ENCODE data around the gene C1S.
A peak's percentile ranks its signal among the peaks of the same experiment; 100 is the strongest.
"Not testable (repeated sequence)": the region's sequence is repeated elsewhere in the genome, so short reads cannot be mapped to it uniquely, and the experiment has no call there.

Gene C1S

GRCh38 chr12:7060353-7060954 is at the start of gene C1S:
Gene C1S (plus strand): TSS chr12:7060718. CDS start chr12:7061913, 1,195 bp downstream.
- DNase-seq, result no peak

GRCh38 chr12:7011398-7011797 is 49.1 kb upstream of the C1S start:
- DNase-seq, result not testable (repeated sequence)

- no peak for DNase-seq
Measured at GRCh38 chr12:7012024-7012607, 48.4 kb upstream of the C1S start.

- no peak for DNase-seq
Measured at GRCh38 chr12:7013101-7013500, 47.4 kb upstream of the C1S start.

DNA sequence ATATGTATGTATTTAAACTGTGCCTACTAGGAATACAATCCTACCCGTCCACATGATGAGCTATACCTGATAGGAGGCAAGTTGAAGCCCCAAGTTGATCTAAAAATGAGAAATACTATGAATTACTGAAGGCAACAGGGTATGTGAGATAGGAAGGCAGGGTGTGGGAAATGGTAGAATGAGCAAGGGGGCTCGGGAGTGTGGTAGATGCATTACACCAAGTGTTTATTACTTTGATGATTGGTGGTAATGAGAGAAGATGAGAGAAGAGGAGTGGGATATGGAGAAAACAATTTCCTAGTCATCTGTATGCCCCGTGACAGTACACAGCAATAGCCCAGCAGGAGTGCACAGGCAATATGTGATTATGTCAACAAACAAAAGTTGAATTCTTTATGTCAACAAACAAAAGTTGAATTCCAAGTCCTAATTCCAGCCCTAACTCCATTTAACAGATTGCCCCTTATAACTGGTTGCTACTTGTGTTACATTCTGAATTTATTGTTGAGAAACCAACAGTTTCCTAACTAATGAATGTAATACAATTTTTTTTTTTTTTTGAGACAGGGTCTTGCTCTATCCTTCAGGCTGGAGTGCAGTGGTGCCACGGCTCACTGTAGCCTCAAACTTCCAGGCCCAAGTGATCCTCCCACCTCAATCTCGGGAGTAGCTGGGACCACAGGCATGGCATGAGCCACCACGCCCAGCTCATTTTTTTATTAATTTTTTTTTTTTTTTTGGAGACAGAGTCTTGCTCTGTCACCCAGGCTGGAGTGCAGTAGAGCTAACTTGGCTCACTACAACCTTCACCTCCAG is 44.8 kb upstream of the C1S start:
- no peak for DNase-seq

DNA sequence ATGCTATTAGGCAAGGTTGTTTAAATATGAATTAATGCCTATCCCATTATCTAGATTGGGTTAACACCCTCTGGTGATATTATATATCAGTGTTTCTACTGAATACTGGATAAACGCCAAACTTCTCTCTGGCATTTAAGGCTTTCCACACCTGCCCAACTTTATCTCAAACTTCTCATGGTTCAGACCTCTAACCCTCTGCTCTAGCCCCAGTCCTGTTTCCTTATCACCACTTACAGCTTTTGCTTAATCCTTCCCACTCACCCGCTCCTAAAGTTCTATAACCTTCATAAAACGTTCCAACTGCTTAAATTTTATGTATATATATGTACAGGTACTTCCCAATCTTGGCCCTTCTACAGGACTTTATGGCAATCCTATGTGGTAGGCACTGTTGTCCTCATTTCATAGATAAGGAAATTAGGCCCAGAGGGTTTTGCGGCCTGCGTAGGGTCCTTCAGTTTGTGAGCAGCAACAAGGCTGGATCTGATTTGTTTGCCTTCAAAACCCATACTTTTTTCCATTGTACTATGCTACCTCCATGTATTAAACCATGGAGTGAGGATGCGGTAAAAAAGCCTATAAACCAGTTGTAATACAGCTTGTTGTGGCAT is 43.5 kb upstream of the C1S start:
- DNase-seq, result no peak

DNA sequence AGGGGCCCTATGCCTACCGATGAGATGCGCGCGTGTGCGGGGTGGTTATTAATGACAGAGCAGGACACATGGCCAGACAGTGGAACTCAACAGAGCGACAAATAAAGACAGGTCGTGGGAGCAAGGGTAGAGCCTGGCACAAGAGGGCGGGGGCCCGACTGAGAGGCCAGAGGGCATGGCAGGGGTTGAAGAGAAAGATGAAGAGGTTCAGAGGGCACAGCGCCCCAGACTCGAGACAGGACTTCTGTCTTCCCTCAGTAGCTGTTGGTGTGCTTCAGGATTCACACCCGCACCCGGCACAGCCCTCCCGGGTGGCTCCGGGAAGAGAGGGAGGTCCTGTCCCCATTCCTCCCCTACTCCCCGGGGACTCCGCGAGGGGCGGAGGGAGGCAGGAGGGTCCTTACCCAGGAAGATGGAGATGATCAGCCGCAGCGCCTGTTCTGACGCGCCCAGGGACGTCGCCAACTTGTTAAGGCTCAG is 42.6 kb upstream of the C1S start:
- DNase-seq, result peak; percentile 72

DNA sequence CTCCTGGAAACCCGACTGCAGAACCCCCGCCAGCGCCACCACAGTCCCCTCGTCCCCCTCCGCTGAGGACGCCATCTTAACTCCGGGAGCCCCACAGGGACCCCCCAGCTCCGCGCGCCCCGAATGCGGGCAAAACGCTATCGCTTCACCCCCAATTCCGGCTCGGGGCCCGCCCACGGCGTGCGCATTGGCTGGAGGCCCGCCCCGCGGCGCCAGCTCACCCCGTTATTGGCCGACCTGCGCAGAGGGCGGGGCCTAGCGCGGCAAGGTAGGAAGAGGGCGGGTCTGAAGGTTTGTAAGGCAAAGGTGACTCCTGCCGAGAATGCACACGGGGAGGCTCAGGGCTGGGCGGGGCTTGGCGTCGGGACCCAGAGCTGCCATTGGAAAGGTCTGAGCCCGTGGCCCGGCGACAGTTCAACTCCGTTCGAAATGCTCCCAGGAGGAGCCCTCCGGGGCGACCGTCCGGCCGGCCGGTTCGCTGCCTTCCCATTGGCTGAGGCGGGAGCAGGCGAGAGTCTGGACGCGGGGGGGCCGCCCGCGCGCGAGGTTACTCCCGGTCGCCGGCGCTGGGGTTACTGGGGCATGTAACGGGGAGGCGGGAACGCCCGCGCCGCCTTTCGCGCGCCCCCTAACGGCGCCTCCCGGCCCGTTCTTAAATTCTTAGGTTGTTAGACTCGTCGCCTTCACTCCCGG is 42.0 kb upstream of the C1S start, which contains the start of gene LPCAT3:
TSS of gene LPCAT3 (minus strand) at position 127 of the 693 bp plus-strand sequence. CDS start at position 75, 52 bp downstream.
- peak; percentile 94 for DNase-seq

DNA sequence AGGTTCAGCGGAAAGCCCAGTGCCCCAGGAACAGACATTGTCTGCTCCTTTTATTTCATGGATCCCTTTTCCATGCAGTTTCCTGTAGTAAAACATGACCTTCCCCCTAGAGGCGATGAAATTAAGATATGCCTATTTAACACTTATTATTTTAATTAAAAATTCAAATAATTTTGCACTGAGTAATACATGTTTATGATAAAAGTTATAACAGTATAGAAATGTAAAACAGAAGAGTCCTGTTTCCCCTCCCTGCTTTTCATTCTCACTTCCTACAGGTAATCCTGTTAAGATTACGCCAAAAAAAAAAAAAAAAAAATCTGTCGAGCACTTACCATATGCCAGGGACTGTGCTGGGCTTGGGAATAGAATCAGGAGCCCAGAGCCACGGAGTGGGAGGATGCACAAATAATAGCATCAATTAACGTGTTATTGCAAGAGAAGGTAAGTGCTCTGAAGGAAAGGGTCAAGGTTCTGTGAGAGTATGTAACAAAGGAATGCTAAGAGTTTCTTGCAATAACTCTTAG is 41.4 kb upstream of the C1S start:
- DNase-seq, result no peak

DNA sequence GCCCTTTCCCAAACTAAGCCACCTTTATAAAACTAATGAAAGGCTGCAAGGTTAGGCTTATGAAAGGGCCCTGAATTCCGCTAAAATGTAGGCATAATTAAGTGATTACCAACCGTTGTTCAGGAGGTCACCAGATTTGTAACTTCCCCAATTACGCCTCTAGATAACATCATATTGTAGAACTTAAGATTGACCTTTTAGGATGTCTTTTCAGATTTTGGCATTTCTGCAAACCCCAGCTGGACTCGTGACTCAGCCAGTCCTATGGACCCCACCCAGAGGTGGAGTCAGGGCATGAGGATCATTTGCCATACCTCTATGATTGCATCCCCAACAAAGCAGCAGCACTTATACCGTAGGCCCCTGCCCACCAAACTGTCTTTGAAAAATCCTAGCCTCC is 38.6 kb upstream of the C1S start:
- no peak for DNase-seq

DNA sequence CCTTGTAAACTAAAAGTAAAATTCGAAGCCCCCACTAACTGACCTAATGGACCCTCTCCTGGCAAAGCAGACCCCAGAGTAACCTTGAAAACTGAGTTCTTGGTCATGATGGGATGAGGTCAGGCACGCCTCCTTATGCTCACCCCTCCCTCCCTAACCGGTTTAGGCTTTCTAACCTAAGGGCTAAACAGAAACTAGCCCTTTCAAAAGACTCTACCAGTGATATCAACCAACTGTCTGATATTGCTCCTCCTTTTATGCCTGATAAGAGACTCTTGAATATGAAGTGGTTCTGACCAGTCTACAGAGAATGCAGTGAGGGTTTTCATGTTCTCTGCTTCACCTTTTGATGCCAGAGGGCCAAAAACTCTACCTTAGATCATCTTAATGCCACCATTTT is 37.4 kb upstream of the C1S start:
- no peak for DNase-seq

DNA sequence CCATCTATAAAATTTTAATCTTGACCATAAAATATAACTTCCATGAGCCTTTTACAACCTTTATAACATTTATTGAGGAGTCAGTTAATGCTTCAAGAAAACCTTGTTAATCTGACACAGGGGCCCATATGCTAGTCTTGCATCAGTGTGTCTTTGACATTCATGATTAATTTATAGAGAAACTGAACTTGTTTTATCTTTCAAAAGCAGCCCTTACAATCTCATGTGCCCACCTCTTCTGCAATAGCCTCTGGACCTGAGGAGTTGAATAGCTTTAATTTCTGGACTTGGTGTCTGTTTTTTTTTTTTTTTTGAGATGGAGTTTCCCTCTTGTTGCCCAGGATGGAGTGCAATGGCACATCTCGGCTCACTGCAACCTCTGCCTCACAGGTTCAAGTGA is 33.7 kb upstream of the C1S start:
- no peak for DNase-seq

- DNase-seq, result no peak
Measured at GRCh38 chr12:7031306-7031705, 29.2 kb upstream of the C1S start.

DNA sequence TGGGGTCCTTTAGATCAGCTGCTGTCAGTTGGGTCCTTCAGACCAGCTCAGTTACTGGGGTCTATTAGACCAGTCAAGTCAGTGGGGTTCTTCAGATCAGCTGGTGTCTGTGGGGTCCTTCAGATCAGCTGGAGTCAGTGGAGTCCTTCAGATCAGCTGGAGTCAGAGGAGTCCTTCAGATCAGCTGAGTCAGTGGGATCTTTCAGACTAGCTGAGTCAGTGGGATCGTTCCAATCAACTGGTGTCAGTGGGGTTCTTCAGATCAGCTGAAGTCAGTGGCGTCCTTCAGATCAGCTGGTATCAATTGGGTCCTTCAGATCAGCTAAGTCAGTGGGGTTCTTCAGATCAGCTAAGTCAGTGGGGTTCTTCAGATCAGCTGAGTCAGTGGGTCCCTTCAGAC is 27.5 kb upstream of the C1S start:
- DNase-seq, result no peak

DNA sequence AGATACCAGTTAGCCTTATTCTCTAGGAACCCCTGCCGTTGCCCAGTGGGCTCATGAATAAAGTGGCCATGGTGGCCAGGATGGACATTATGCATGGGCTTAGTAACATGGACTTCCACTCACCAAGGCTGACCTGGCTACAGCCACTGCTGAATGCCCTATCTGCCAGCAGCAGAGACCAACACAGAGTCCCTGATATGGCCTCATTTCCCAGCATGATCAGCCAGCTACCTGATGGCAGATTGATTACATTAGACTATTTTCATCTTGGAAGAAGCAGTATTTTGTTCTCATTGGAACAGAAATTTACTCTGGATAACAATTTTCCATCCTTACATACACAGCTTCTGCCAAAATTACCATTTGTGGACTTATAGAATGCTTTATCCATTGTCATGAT is 26.1 kb upstream of the C1S start:
- DNase-seq, result no peak

DNA sequence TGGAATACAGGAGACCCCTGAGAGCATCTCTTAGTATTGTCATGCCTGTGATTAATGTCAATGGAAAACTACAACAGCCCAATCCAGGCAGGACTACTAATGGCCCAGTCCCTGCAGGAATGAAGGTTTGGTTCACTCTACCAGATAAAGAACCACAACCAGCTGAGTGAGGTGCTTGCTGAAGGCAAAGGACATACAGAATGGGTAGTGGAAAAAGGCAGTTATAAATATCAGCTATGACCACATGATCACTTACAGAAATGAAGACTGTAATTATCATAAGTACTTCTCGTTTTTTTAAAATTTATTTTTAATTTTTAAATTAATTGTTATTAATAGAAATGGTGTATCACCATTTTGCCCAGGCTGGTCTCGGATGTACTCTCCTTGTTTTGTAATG is 25.1 kb upstream of the C1S start:
- no peak for DNase-seq

- not testable (repeated sequence) for DNase-seq
Measured at GRCh38 chr12:7037411-7037810, 23.1 kb upstream of the C1S start.

- DNase-seq, result no peak
Measured at GRCh38 chr12:7038591-7038990, 21.9 kb upstream of the C1S start.

GRCh38 chr12:7039403-7039802 is 21.1 kb upstream of the C1S start:
- no peak for DNase-seq

DNA sequence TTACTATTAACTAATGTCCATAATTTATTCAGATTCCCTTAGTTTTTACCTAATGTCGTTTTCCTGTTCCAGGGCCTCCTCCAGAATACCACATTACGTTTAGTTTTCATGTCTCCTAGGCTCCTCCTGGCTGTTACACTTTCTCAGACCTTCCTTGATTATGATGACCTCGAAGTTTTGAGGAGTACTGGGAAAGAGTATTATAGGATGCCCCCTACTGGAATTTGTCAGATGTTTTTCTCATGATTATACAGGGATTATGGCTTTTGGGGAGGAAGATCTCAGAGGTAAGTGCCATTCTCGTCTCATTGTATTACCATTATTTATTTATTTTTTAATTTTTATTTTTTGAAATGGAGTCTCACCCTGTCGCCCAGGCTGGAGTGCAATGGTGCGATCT is 17.7 kb upstream of the C1S start:
- peak; percentile 4 for DNase-seq

DNA sequence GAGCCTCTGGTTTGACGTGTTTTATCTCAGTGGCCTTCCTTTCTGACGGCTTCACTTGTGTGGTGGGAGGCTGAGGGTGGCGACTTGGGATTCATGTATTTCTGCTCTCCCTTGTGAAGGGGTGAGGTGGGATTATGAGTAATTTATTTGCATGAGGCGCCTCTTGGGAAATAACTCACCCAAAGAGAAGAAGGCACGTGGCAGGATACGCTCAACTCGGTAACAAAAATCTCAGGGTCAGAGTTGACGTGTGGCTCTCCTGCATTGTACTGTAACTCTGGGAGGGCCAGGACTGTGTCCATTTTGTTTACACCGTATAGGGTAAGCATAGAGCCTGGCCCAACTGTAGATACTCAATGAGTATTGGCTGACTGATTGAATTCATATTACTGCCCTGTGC is 14.6 kb upstream of the C1S start:
- DNase-seq, result no peak

DNA sequence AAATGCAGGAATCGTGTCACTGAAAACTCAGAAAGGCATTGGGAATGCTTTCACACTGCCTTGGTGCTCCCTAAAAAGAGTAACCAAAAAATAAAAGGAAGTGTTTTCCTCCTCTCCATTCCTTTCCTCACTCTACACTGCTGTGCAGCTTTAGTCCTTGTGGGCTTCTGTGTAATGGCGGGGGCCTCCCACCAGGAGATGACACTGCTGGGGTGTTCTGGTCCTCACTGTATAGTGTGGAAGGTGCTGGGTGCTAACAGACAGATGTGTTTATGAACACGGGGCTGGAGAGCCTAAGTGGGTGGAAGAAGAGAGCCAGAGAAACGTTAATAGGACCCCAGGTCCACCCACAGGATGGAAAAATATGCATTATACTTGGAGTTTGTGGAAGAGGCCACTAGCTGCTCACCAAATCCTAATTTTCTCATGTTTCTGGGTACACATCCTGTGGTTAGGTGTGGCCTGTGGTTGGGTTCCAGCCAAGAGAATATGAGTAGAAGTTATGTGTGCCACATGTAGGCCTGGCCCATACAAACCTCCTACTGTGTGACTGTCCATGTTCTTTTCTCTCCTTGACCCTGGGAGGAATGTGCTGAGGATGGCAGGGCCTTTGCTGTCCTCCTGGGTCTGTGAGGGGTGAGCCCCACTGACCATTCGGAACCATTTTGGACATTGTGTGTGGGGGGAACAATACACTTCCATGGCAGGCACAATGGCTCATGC is 14.0 kb upstream of the C1S start:
- no peak for DNase-seq

Data from NCI-H1436 (cell line).